H1 (cell line): ENCODE data around the gene TAB3. TPM values are rescaled to one million over a fixed set of nuclear protein-coding genes. Genes with fewer than 3 reads are reported as not detected.

Experiments
- CTCF ChIA-PET: fragments of 300-600 bp; sonication (Branson Sonifier 250); formaldehyde crosslinking; loops from one replicate; lab custom pipeline; 2021; ENCODE audit not compliant: partially characterized antibody; lab: Charles Lee
- POLR2A ChIA-PET: fragments of 300-600 bp; sonication (Branson Sonifier 250); formaldehyde crosslinking; loops from one replicate; lab custom pipeline; 2021; ENCODE audit warnings: inconsistent platforms; ENCODE audit not compliant: partially characterized antibody; lab: Charles Lee
- DNase-seq, 2 experiments: peaks; one replicate each; pipeline versions ENCODE4 v3.0.0 to v3.0.0-alpha.2; 2010 to 2022; ENCODE audit warnings: low spot score in 2 of 2, low read depth in 1 of 2, mixed read lengths in 1 of 2
- FAIRE-seq: peaks from 2 replicates; lab custom pipeline; 2011; peaks lifted over from hg19 to GRCh38; lab: Jason Lieb, UNC
- H2AFZ ChIP-seq: 2 replicates; pipeline ENCODE4 v1.8.1; 2012; ENCODE audit warnings: low read length, inconsistent platforms
- H2AK5ac ChIP-seq: 2 replicates; pipeline ENCODE4 v1.6.1; 2013; ENCODE audit warnings: low read depth, low read length
- H2BK120ac ChIP-seq: replicated peaks from 2 replicates; pipeline ENCODE3; 2013; ENCODE audit warnings: low read depth, low read length, inconsistent platforms
- H2BK12ac ChIP-seq: 2 replicates; pipeline ENCODE4 v1.6.1; 2013; ENCODE audit warnings: low read depth, low read length
- H2BK15ac ChIP-seq: 2 replicates; pipeline ENCODE4 v1.6.1; 2013; ENCODE audit warnings: low read length
- H2BK20ac ChIP-seq: 2 replicates; pipeline ENCODE4 v1.6.1; 2013; ENCODE audit warnings: low read length
- H2BK5ac ChIP-seq: 2 replicates; pipeline ENCODE4 v1.6.1; 2013; ENCODE audit warnings: low read depth, low read length
- H3K14ac ChIP-seq: 2 replicates; pipeline ENCODE4 v1.6.1; 2013; ENCODE audit warnings: inconsistent platforms; ENCODE audit not compliant: insufficient read length
- H3K18ac ChIP-seq: 2 replicates; pipeline ENCODE4 v1.6.1; 2013; ENCODE audit warnings: low read length; ENCODE audit errors: extremely low read depth
- H3K23ac ChIP-seq: 2 replicates; pipeline ENCODE4 v1.6.1; 2013; ENCODE audit warnings: inconsistent platforms; ENCODE audit not compliant: insufficient read length
- H3K23me2 ChIP-seq: 2 replicates; pipeline ENCODE4 v1.6.1; 2013; ENCODE audit warnings: low read depth, low read length
- H3K27ac ChIP-seq: 2 replicates; pipeline ENCODE4 v1.6.1; 2011; ENCODE audit warnings: low read depth, low read length, inconsistent platforms
- H3K27me3 ChIP-seq, 4 experiments: replicated peaks in 1 of 4; 1 replicate in 1 of 4; 2 replicates in 3 of 4; pipeline versions ENCODE4 v1.6.1 to v1.8.1; 2011 to 2013; ENCODE audit warnings: low read length in 3 of 4, mild to moderate bottlenecking in 3 of 4, inconsistent platforms in 2 of 4, mixed read lengths in 2 of 4, moderate library complexity in 1 of 4; ENCODE audit not compliant: control insufficient read depth in 3 of 4, insufficient read depth in 3 of 4; ENCODE audit errors: extremely low read depth in 1 of 4
- H3K36me3 ChIP-seq, 4 experiments: 2 replicates each; pipeline versions ENCODE4 v1.6.1 to v1.8.1; 2011 to 2013; ENCODE audit warnings: mild to moderate bottlenecking in 4 of 4, low read length in 3 of 4, moderate library complexity in 2 of 4, control low read depth in 1 of 4, inconsistent platforms in 1 of 4; ENCODE audit not compliant: insufficient read depth in 4 of 4, control insufficient read depth in 2 of 4
- H3K4ac ChIP-seq: replicated peaks from 2 replicates; pipeline ENCODE3; 2013; ENCODE audit warnings: low read length, low read depth, mixed read lengths, inconsistent platforms; ENCODE audit not compliant: insufficient read length
- H3K4me1 ChIP-seq, 4 experiments: replicated peaks in 1 of 4; 1 replicate in 1 of 4; 2 replicates in 3 of 4; pipeline versions ENCODE4 v1.6.1 to v1.8.1; 2011 to 2013; ENCODE audit warnings: low read length in 3 of 4, inconsistent platforms in 2 of 4, mixed read lengths in 1 of 4; ENCODE audit not compliant: insufficient read depth in 4 of 4, control insufficient read depth in 3 of 4
- H3K4me2 ChIP-seq, 2 experiments: 2 replicates each; pipeline versions ENCODE4 v1.6.1 to v1.8.1; 2011 to 2013; ENCODE audit warnings: low read depth in 2 of 2, low read length in 2 of 2, control low read depth in 1 of 2, inconsistent platforms in 1 of 2, mild to moderate bottlenecking in 1 of 2; ENCODE audit not compliant: insufficient read depth in 1 of 2
- H3K4me3 ChIP-seq, 4 experiments: fragments of 200-600, 300-600 bp in 1 of 4; sonication (generic), shearing (Covaris generic), sonication (Bioruptor Twin) in 1 of 4; 2 replicates each; pipeline versions ENCODE4 v1.5.1 to v1.8.1; 2011 to 2016; ENCODE audit warnings: low read length in 4 of 4, low read depth in 3 of 4, control low read depth in 2 of 4, inconsistent platforms in 2 of 4, mild to moderate bottlenecking in 2 of 4, mixed read lengths in 1 of 4, moderate library complexity in 1 of 4; ENCODE audit not compliant: insufficient read depth in 2 of 4; ENCODE audit errors: extremely low read depth in 1 of 4
- H3K56ac ChIP-seq: replicated peaks from 2 replicates; pipeline ENCODE3; 2013; ENCODE audit warnings: low read depth, mild to moderate bottlenecking, mixed read lengths, low read length, inconsistent platforms; ENCODE audit not compliant: insufficient read length
- H3K79me1 ChIP-seq: 2 replicates; pipeline ENCODE4 v1.6.1; 2013; ENCODE audit warnings: low read depth, low read length, control low read depth
- H3K79me2 ChIP-seq, 2 experiments: 2 replicates each; pipeline versions ENCODE4 v1.6.1 to v1.8.1; 2012 to 2013; ENCODE audit warnings: low read length in 2 of 2, mild to moderate bottlenecking in 2 of 2, inconsistent platforms in 1 of 2; ENCODE audit not compliant: insufficient read depth in 2 of 2, control insufficient read depth in 1 of 2
- H3K9ac ChIP-seq, 4 experiments: replicated peaks in 1 of 4; 1 replicate in 1 of 4; 2 replicates in 3 of 4; pipeline versions ENCODE4 v1.6.1 to v1.8.1; 2011 to 2013; ENCODE audit warnings: low read depth in 3 of 4, low read length in 3 of 4, control low read depth in 2 of 4, mild to moderate bottlenecking in 2 of 4, moderate library complexity in 2 of 4, inconsistent platforms in 1 of 4; ENCODE audit errors: extremely low read depth in 1 of 4
- H3K9me3 ChIP-seq, 2 experiments: 2 replicates each; pipeline versions ENCODE4 v1.6.1 to v1.8.1; 2012 to 2013; ENCODE audit warnings: mild to moderate bottlenecking in 2 of 2, moderate library complexity in 2 of 2, control low read depth in 1 of 2, inconsistent platforms in 1 of 2, low read depth in 1 of 2, low read length in 1 of 2, mixed read lengths in 1 of 2; ENCODE audit not compliant: insufficient read depth in 2 of 2
- H4K20me1 ChIP-seq, 2 experiments: replicated peaks in 1 of 2; 2 replicates each; pipeline versions ENCODE3 to v1.8.1; 2011 to 2013; ENCODE audit warnings: inconsistent platforms in 2 of 2, low read length in 2 of 2, mild to moderate bottlenecking in 1 of 2; ENCODE audit not compliant: insufficient read depth in 2 of 2, control insufficient read depth in 1 of 2
- H4K5ac ChIP-seq: 2 replicates; pipeline ENCODE4 v1.6.1; 2013; ENCODE audit warnings: low read length, low read depth, mixed read lengths, inconsistent platforms; ENCODE audit not compliant: insufficient read length
- H4K8ac ChIP-seq: 2 replicates; pipeline ENCODE4 v1.8.0; 2013; ENCODE audit warnings: mild to moderate bottlenecking, moderate library complexity, low read length, inconsistent platforms; ENCODE audit not compliant: insufficient read depth; ENCODE audit errors: extremely low read depth
- H4K91ac ChIP-seq: replicated peaks from 2 replicates; pipeline ENCODE3; 2013; ENCODE audit warnings: low read length, mixed read lengths, inconsistent platforms; ENCODE audit not compliant: insufficient read length
- HDAC2 ChIP-seq, 2 experiments: fragments of 300-600 bp in 1 of 2; sonication (generic) in 1 of 2; IDR thresholded peaks; 2 replicates each; pipeline ENCODE4 v1.6.1; 2011 to 2012; ENCODE audit warnings: low read depth in 2 of 2, low read length in 2 of 2, mild to moderate bottlenecking in 2 of 2, moderate library complexity in 2 of 2, borderline replicate concordance in 1 of 2, inconsistent platforms in 1 of 2
- MAFK ChIP-seq: IDR thresholded peaks from 2 replicates; pipeline ENCODE4 v1.6.1; 2012; ENCODE audit warnings: low read depth, mild to moderate bottlenecking, improper control_type of control experiment, low read length
- NRF1 ChIP-seq: IDR thresholded peaks from 2 replicates; pipeline ENCODE4 v1.6.1; 2011; ENCODE audit warnings: mild to moderate bottlenecking, low read depth, low read length, improper control_type of control experiment
- POLR2A ChIP-seq, 2 experiments: IDR thresholded peaks; 1 replicate in 1 of 2; 2 replicates in 1 of 2; pipeline ENCODE4 v1.6.1; 2011; ENCODE audit warnings: low read depth in 2 of 2, low read length in 2 of 2, mild to moderate bottlenecking in 2 of 2; ENCODE audit errors: control extremely low read depth in 1 of 2
- RNF2 ChIP-seq: fragments of 200-900, 300-1000 bp; sonication (generic); IDR thresholded peaks from 2 replicates; pipeline ENCODE4 v1.7.1; 2016; ENCODE audit warnings: borderline replicate concordance, low read depth, mild to moderate bottlenecking, antibody characterized with exemption, low read length; ENCODE audit not compliant: poor library complexity, severe bottlenecking; ENCODE audit errors: missing control alignments
- RXRA ChIP-seq: IDR thresholded peaks from 2 replicates; pipeline ENCODE4 v1.6.1; 2011; ENCODE audit warnings: low read depth, mild to moderate bottlenecking, low read length, moderate library complexity; ENCODE audit not compliant: insufficient read depth
- SIRT6 ChIP-seq: IDR thresholded peaks from one replicate; pipeline ENCODE4 v1.7.1; 2012; ENCODE audit warnings: low read length, inconsistent platforms
- SUZ12 ChIP-seq: fragments of 200-600 bp; sonication (generic); IDR thresholded peaks from 2 replicates; pipeline ENCODE4 v1.6.1; 2012; ENCODE audit warnings: mild to moderate bottlenecking, inconsistent platforms, low read length, moderate library complexity, mixed read lengths
- WGBS, 2 experiments: shearing (Covaris generic) in 1 of 2; methylation state at CpG; one replicate each; pipeline versions ENCODE4 v1.1.6 to v1.1.7; 2013 to 2015; ENCODE audit warnings: low lambda C conversion rate in 2 of 2, mixed read lengths in 2 of 2, inconsistent platforms in 1 of 2, low coverage in 1 of 2, missing lambda C conversion rate in 1 of 2; ENCODE audit not compliant: insufficient replicate concordance in 2 of 2, insufficient coverage in 1 of 2, insufficient read length in 1 of 2; ENCODE audit errors: extremely low coverage in 1 of 2, missing lambda C conversion rate in 1 of 2; 5-methylcytosine and 5-hydroxymethylcytosine counted together
- polyA plus RNA-seq, 7 experiments: library from polyadenylated mRNA; depleted of rRNA in 3 of 7; stranded (reverse) in 5 of 7; unstranded in 2 of 7; fragments of >200 nt in 5 of 7; fragments of 200-250 nt in 2 of 7; gene quantifications; 1 replicate in 5 of 7; 2 replicates in 1 of 7; 4 replicates in 1 of 7; pipeline versions ENCODE4 v1.2.1 to v1.2.3, GENCODE V29; 2011 to 2013; ENCODE audit warnings: missing spikeins in 2 of 7, mixed read lengths in 2 of 7
- total RNA-seq: library from RNA; stranded (reverse); fragmentation: NEBNext Ultra II Directional; extraction: Animal tissue kit (Norgen Biotek cat#: 25700); gene quantifications from 2 replicates; pipeline ENCODE4 v1.2.1, GENCODE V29; 2021

The TAB3 gene
- total and polyA plus RNA-seq, 2 of the 8 experiments (the other 6 are each of a cell fraction or from before 2014, with no cell fraction given) = 12.7 to 12.9 TPM

- no peak overlapping the region for H3K4ac ChIP-seq
- CTCF ChIA-PET = no interaction called here
- FAIRE-seq = no peak
- TF ChIP-seq HDAC2 (IDR thresholded peaks at IDR 0.05; ENCODE audit: borderline replicate concordance in 1 of 2, low read depth in 2 of 2, low read length in 2 of 2) = no peak
- no peak for TF ChIP-seq RXRA
- no peak for TF ChIP-seq MAFK
- no peak for TF ChIP-seq RNF2
- TF ChIP-seq SUZ12 = no peak
- no peak for TF ChIP-seq NRF1
- no peak for TF ChIP-seq POLR2A (IDR thresholded peaks at IDR 0.05; ENCODE audit: control extremely low read depth in 1 of 2, low read depth in 2 of 2, low read length in 2 of 2)
- TF ChIP-seq SIRT6 = no peak
Observed at GRCh38 chrX:30938295-30938694, 49.2 kb upstream of the TAB3 start.

More at GRCh38 chrX:30938295-30938694, 49.2 kb upstream of the TAB3 start:
- Histone ChIP-seq H3K23me2 (no peaks in the 10 kb centered on the region), H2BK5ac (no peak overlapping the region), H3K18ac (no peak overlapping the region), H3K4me3 (no peak overlapping the region), H2BK20ac (no peak overlapping the region), H2AK5ac (no peak overlapping the region), H2AFZ (no peak overlapping the region), H3K4me2 (no peak overlapping the region), H4K91ac (no peak overlapping the region), H3K56ac (no peak overlapping the region), H3K23ac (no peak overlapping the region), H4K5ac (no peak overlapping the region), H3K14ac (no peak overlapping the region), H3K79me1 (no peaks in the 10 kb centered on the region), H3K36me3 (no peaks in the 10 kb centered on the region), H3K79me2 (no peaks in the 10 kb centered on the region), H2BK120ac (no peak overlapping the region), H2BK15ac (no peak overlapping the region), H4K20me1 (no peaks in the 10 kb centered on the region), H3K4me1 (no peaks in the 10 kb centered on the region), H3K9me3 (no peaks in the 10 kb centered on the region), H2BK12ac (no peak overlapping the region), H3K27ac (no peak overlapping the region), H3K9ac (no peak overlapping the region), H4K8ac (no peak overlapping the region), H3K27me3 (no peaks in the 10 kb centered on the region)
- 100% methylated on average over 4 of the region's 5 CpGs; no CpG with 5 or more reads in 1 of the 2 experiments for WGBS, 2 experiments
- POLR2A ChIA-PET = no interaction called here
- DNase-seq = no peak
